ENCODE data around the gene IL36A. TPM values are rescaled to one million over a fixed set of nuclear protein-coding genes. Genes with fewer than 3 reads are reported as not detected.
A peak's percentile ranks its signal among the peaks of the same experiment; 100 is the strongest.

IL36A gene
- polyA plus RNA-seq, 4 donors = 0.09 TPM; not detected in 3

DNA sequence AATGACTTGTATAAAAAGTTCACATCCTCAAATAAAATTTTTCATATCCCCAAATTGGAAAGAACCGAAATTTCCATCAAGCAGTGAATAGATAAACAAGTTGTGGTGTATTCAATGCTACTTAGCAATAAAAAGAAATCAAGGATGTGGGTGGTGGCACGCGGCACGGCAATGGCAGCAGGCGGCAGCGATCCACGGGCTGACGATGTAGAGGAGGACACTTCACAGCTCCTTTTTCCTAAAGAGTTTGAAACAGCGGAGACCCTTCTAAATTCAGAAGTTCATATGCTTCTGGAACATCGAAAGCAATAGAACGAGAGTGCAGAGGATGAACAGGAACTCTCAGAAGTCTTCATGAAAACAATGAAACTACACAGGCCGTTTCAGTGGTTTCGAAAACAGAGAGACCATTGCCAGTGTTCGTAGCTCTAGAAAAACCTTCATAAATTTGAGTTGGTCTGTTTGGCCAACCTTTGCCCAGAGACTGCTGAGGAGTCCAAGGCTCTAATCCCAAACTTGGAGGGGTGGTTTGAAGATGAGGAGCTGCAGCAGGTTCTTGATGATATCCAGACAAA is 9.8 kb upstream of the IL36A start:
- 75 to 89% (median 82%) methylated on average over 14 of the region's 14 CpGs for WGBS, 3 donors
- Histone ChIP-seq H3K36me3 (ENCODE audit: control insufficient read depth in 3 of 3, insufficient read depth in 2 of 3, low read depth in 1 of 3, low read length in 3 of 3) (no peaks in the 10 kb centered on the region), H3K27ac (ENCODE audit: low read depth in 1 of 3, low read length in 2 of 3) (no peak overlapping the region), H3K27me3 (ENCODE audit: control insufficient read depth in 3 of 3, insufficient read depth in 3 of 3, low read length in 3 of 3) (no peaks in the 10 kb centered on the region), H3K4me1 (ENCODE audit: control insufficient read depth in 3 of 3, insufficient read depth in 2 of 3, low read depth in 1 of 3, low read length in 2 of 3) (no peaks in the 10 kb centered on the region), H3K9me3 (ENCODE audit: control insufficient read depth in 2 of 2, insufficient read depth in 1 of 2, low read depth in 1 of 2, low read length in 1 of 2) (peaks cover 2 to 9% of the 10 kb centered on the region in 2 donors), H3K4me3 (ENCODE audit: low read depth in 1 of 3, low read length in 3 of 3) (no peak overlapping the region)
- FAIRE-seq = no peak
- DNase-seq = no peak

DNA sequence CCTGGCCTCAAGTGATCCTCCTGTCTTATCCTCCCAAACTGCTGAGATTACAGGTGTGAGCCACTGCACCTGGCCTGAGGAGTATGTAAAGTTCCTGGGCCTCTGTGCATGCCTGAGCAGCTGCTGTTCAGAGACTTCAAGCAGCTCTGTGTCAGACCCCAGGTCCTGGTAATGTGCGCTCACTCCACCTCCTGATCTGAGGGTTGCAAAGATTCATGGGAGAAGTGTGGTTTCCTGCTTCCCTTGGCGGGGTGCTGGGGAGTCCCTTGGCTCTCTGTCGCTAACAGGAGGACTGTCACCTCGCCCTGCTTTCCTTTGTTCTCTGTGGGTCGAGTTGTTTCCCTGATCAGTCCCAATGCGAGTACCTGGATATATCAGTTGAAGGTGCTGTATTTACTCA is 8.6 kb upstream of the IL36A start:
- 46 to 58% (median 53%) methylated on average over 6 of the region's 6 CpGs for WGBS, 3 donors

DNA sequence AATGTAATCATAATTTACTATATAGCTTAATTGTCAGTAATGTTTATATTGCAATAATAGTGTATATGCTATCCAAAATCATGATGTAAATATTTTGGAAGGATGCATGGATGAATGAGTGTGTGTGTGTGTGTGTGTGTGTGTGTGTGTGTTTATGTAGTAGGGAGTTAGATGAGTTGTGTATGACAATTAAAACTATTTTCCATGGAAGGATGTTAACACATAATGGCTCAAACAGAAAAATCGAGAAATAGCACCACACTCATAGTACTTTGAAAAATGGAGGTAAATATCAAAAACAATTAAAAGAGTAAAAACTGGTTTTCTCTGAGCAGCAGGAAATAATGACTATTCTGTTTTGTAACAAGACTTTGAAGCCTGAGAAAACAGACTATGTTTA is 8.1 kb upstream of the IL36A start:
- Histone ChIP-seq H3K4me1 (ENCODE audit: control insufficient read depth in 3 of 3, insufficient read depth in 2 of 3, low read depth in 1 of 3, low read length in 2 of 3) (no peaks in the 10 kb centered on the region), H3K27ac (ENCODE audit: low read depth in 1 of 3, low read length in 2 of 3) (no peak overlapping the region), H3K36me3 (ENCODE audit: control insufficient read depth in 3 of 3, insufficient read depth in 2 of 3, low read depth in 1 of 3, low read length in 3 of 3) (no peaks in the 10 kb centered on the region), H3K27me3 (ENCODE audit: control insufficient read depth in 3 of 3, insufficient read depth in 3 of 3, low read length in 3 of 3) (no peaks in the 10 kb centered on the region), H3K9me3 (ENCODE audit: control insufficient read depth in 2 of 2, insufficient read depth in 1 of 2, low read depth in 1 of 2, low read length in 1 of 2) (peaks cover 2 to 12% of the 10 kb centered on the region in 2 donors), H3K4me3 (ENCODE audit: low read depth in 1 of 3, low read length in 3 of 3) (no peak overlapping the region)
- no peak for DNase-seq
- no peak for FAIRE-seq
- 67 to 81% (median 80%) methylated on average over 1 of the region's 1 CpG for WGBS, 3 donors

More for the DNA sequence above, 8.6 kb upstream of the IL36A start:
- no peaks in the 10 kb centered on the region for H3K36me3 ChIP-seq (ENCODE audit: control insufficient read depth in 3 of 3, insufficient read depth in 2 of 3, low read depth in 1 of 3, low read length in 3 of 3)
- no peak for FAIRE-seq
- H3K4me1 ChIP-seq (ENCODE audit: control insufficient read depth in 3 of 3, insufficient read depth in 2 of 3, low read depth in 1 of 3, low read length in 2 of 3) = no peaks in the 10 kb centered on the region
- H3K4me3 ChIP-seq (ENCODE audit: low read depth in 1 of 3, low read length in 3 of 3) = no peak overlapping the region
- no peak overlapping the region for H3K27ac ChIP-seq (ENCODE audit: low read depth in 1 of 3, low read length in 2 of 3)
- H3K27me3 ChIP-seq (ENCODE audit: control insufficient read depth in 3 of 3, insufficient read depth in 3 of 3, low read length in 3 of 3) = no peaks in the 10 kb centered on the region
- DNase-seq = peak in 1 of 2 donors; percentile 24
- H3K9me3 ChIP-seq (ENCODE audit: control insufficient read depth in 2 of 2, insufficient read depth in 1 of 2, low read depth in 1 of 2, low read length in 1 of 2) = peaks cover 2 to 12% of the 10 kb centered on the region in 2 donors

DNA sequence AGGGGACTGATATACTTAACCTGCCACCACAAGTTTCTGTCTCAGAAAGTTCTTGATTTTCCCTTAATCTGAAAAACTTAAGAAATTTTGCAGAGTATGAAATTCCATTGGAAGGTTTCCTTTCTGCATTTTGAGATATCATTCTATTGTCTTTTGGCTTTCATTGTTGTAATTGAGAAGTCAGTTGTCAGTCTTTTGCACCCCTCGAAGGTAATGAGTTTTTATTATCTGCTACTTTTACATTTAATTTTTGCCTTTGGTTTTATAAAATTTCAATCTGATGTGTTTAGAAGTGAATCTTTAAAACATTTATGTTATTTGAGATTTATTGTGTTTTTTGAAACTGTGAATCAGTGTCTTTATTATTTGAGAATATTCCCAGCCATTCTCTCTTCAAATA is 4.8 kb upstream of the IL36A start:
- FAIRE-seq = no peak
- 70 to 77% (median 71%) methylated on average over 1 of the region's 1 CpG for WGBS, 3 donors

DNA sequence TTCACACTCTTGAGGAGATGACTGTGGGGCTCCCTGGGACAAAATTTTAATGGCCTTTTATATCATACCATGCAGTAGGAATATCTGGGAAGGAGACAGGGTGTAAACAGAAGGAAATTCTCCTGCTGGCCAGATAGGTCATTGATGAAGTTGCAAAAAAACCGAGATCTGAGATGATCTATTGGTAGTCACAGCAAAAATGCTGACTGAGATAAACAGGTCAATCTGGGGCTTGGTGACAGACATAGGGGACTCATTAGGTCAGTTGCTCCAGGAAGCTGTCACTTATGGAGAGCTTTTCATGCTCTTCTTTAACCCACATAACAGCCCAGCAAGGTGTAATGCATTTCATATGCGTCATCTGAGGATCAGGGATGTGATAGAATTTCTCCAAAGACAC is 2.6 kb upstream of the IL36A start:
- peaks cover 0 to 9% (median 0%) of the 10 kb centered on the region in 3 donors for H3K27me3 ChIP-seq (ENCODE audit: control insufficient read depth in 3 of 3, insufficient read depth in 3 of 3, low read length in 3 of 3)
- peaks cover 0 to 5% of the 10 kb centered on the region in 2 donors for H3K9me3 ChIP-seq (ENCODE audit: control insufficient read depth in 2 of 2, insufficient read depth in 1 of 2, low read depth in 1 of 2, low read length in 1 of 2)
- WGBS, 3 donors = 72 to 81% (median 73%) methylated on average over 2 of the region's 2 CpGs
- H3K4me1 ChIP-seq (ENCODE audit: control insufficient read depth in 3 of 3, insufficient read depth in 2 of 3, low read depth in 1 of 3, low read length in 2 of 3) = no peaks in the 10 kb centered on the region
- DNase-seq (no peak), FAIRE-seq (no peak)
- H3K27ac ChIP-seq (ENCODE audit: low read depth in 1 of 3, low read length in 2 of 3) = no peak overlapping the region
- H3K4me3 ChIP-seq (ENCODE audit: low read depth in 1 of 3, low read length in 3 of 3) = no peak overlapping the region
- no peaks in the 10 kb centered on the region for H3K36me3 ChIP-seq (ENCODE audit: control insufficient read depth in 3 of 3, insufficient read depth in 2 of 3, low read depth in 1 of 3, low read length in 3 of 3)

More for the DNA sequence above, 4.8 kb upstream of the IL36A start:
- H3K4me3 ChIP-seq (ENCODE audit: low read depth in 1 of 3, low read length in 3 of 3) = no peak overlapping the region
- H3K9me3 ChIP-seq (ENCODE audit: control insufficient read depth in 2 of 2, insufficient read depth in 1 of 2, low read depth in 1 of 2, low read length in 1 of 2) = peaks cover 0 to 5% of the 10 kb centered on the region in 2 donors
- H3K4me1 ChIP-seq (ENCODE audit: control insufficient read depth in 3 of 3, insufficient read depth in 2 of 3, low read depth in 1 of 3, low read length in 2 of 3) = no peaks in the 10 kb centered on the region
- no peak overlapping the region for H3K27ac ChIP-seq (ENCODE audit: low read depth in 1 of 3, low read length in 2 of 3)
- no peak for DNase-seq
- peaks cover 0 to 9% (median 0%) of the 10 kb centered on the region in 3 donors for H3K27me3 ChIP-seq (ENCODE audit: control insufficient read depth in 3 of 3, insufficient read depth in 3 of 3, low read length in 3 of 3)
- H3K36me3 ChIP-seq (ENCODE audit: control insufficient read depth in 3 of 3, insufficient read depth in 2 of 3, low read depth in 1 of 3, low read length in 3 of 3) = no peaks in the 10 kb centered on the region

DNA sequence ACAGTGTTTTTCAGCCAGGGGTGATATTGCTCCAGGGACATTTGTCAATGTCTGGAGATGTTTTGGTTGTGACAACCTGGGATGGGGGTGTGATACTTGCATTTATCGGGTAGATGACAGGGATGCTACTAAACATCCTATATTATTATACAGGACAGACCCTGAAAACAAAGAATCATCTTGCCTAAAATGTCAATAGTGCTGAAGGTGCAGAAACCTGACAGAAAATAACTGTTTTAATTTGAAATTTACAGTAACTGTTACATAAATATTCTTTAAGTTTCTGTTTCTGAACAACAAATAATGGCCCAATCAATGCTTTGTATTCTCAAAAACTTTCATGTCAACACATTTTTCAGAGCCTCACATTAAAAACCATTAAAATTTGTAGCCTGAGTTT is 2.0 kb downstream of the IL36A start:
- 73 to 100% (median 96%) methylated on average over 1 of the region's 1 CpG for WGBS, 3 donors

DNA sequence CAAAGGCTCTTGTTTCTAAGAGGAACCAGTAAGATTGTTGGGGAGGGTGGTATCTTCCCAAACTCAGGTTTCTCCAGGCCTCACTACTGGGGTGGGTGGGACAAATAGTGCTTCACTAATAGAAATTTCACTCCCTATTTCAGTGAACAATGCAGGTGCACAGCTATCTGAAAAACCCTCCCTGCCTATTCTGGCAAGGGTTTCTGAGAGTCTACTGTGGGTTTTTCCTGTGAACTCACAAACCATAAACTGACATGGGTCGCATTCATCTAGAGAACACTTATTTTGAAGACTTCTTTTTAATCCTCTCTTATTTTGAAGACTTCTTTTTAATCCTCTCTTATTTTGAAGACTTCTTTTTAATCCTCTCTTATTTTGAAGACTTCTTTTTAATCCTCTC is 4.4 kb downstream of the IL36A start:
- no peaks in the 10 kb centered on the region for H3K36me3 ChIP-seq (ENCODE audit: control insufficient read depth in 3 of 3, insufficient read depth in 2 of 3, low read depth in 1 of 3, low read length in 3 of 3)
- 66 to 76% (median 74%) methylated on average over 1 of the region's 1 CpG for WGBS, 3 donors
- FAIRE-seq (peak; percentile 61), DNase-seq (no peak)
- H3K27ac ChIP-seq (ENCODE audit: low read depth in 1 of 3, low read length in 2 of 3) = no peak overlapping the region
- no peaks in the 10 kb centered on the region for H3K4me1 ChIP-seq (ENCODE audit: control insufficient read depth in 3 of 3, insufficient read depth in 2 of 3, low read depth in 1 of 3, low read length in 2 of 3)
- no peaks in the 10 kb centered on the region for H3K9me3 ChIP-seq (ENCODE audit: control insufficient read depth in 2 of 2, insufficient read depth in 1 of 2, low read depth in 1 of 2, low read length in 1 of 2)
- no peak overlapping the region for H3K4me3 ChIP-seq (ENCODE audit: low read depth in 1 of 3, low read length in 3 of 3)
- peaks cover 0 to 3% (median 0%) of the 10 kb centered on the region in 3 donors for H3K27me3 ChIP-seq (ENCODE audit: control insufficient read depth in 3 of 3, insufficient read depth in 3 of 3, low read length in 3 of 3)

More for the DNA sequence above, 2.0 kb downstream of the IL36A start:
- FAIRE-seq (no peak), DNase-seq (no peak)
- Histone ChIP-seq H3K4me1 (ENCODE audit: control insufficient read depth in 3 of 3, insufficient read depth in 2 of 3, low read depth in 1 of 3, low read length in 2 of 3) (no peaks in the 10 kb centered on the region), H3K27ac (ENCODE audit: low read depth in 1 of 3, low read length in 2 of 3) (no peak overlapping the region), H3K36me3 (ENCODE audit: control insufficient read depth in 3 of 3, insufficient read depth in 2 of 3, low read depth in 1 of 3, low read length in 3 of 3) (no peaks in the 10 kb centered on the region), H3K4me3 (ENCODE audit: low read depth in 1 of 3, low read length in 3 of 3) (no peak overlapping the region), H3K9me3 (ENCODE audit: control insufficient read depth in 2 of 2, insufficient read depth in 1 of 2, low read depth in 1 of 2, low read length in 1 of 2) (no peaks in the 10 kb centered on the region), H3K27me3 (ENCODE audit: control insufficient read depth in 3 of 3, insufficient read depth in 3 of 3, low read length in 3 of 3) (peaks cover 0 to 9% (median 0%) of the 10 kb centered on the region in 3 donors)

DNA sequence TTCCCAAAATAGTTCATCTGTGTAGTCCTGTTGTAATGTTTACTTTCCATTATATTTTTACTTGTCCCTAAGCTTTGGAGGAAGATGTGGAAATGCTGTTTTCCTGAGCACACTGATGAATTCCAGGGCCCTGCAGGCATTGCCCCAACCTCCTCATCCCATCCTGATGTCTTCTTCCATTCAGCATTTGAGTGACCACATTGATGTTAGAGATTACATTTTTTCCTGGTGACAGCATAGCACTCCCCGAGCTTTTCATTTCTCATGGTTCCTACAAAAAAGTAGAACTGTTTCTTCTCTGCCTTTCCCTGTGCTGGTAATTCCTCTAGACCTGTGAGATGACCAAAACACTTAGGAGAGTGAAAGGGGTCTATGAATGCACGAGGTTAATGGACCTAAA is 4.8 kb downstream of the IL36A start:
- Histone ChIP-seq H3K27ac (ENCODE audit: low read depth in 1 of 3, low read length in 2 of 3) (no peak overlapping the region), H3K9me3 (ENCODE audit: control insufficient read depth in 2 of 2, insufficient read depth in 1 of 2, low read depth in 1 of 2, low read length in 1 of 2) (no peaks in the 10 kb centered on the region), H3K4me3 (ENCODE audit: low read depth in 1 of 3, low read length in 3 of 3) (no peak overlapping the region), H3K27me3 (ENCODE audit: control insufficient read depth in 3 of 3, insufficient read depth in 3 of 3, low read length in 3 of 3) (peaks cover 0 to 3% (median 0%) of the 10 kb centered on the region in 3 donors), H3K4me1 (ENCODE audit: control insufficient read depth in 3 of 3, insufficient read depth in 2 of 3, low read depth in 1 of 3, low read length in 2 of 3) (no peaks in the 10 kb centered on the region), H3K36me3 (ENCODE audit: control insufficient read depth in 3 of 3, insufficient read depth in 2 of 3, low read depth in 1 of 3, low read length in 3 of 3) (no peaks in the 10 kb centered on the region)
- no peak for DNase-seq
- 33 to 45% (median 42%) methylated on average over 2 of the region's 2 CpGs for WGBS, 3 donors
- FAIRE-seq = no peak

DNA sequence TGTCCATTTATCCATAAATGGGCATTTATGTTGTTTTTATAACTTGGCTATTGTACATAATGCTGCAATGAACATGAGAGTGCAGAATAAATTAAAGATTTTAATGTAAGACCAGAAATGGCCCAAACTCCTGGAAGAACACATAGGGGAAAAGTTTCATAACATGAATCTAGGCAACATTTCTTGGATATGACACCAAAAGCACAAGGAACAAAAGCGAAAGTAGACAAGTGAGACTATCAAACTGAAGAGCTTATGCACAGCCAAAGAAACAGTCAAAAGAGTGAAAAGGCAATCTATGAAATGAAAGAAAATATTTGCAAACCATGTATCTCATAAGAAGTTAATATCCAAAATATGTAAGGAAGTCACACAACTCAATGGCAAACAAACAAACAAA is 5.8 kb downstream of the IL36A start:
- H3K4me3 ChIP-seq (ENCODE audit: low read depth in 1 of 3, low read length in 3 of 3) = no peak overlapping the region
- no peak overlapping the region for H3K27ac ChIP-seq (ENCODE audit: low read depth in 1 of 3, low read length in 2 of 3)
- no peaks in the 10 kb centered on the region for H3K4me1 ChIP-seq (ENCODE audit: control insufficient read depth in 3 of 3, insufficient read depth in 2 of 3, low read depth in 1 of 3, low read length in 2 of 3)
- H3K9me3 ChIP-seq (ENCODE audit: control insufficient read depth in 2 of 2, insufficient read depth in 1 of 2, low read depth in 1 of 2, low read length in 1 of 2) = no peaks in the 10 kb centered on the region
- FAIRE-seq = no peak
- H3K27me3 ChIP-seq (ENCODE audit: control insufficient read depth in 3 of 3, insufficient read depth in 3 of 3, low read length in 3 of 3) = peaks cover 0 to 3% (median 0%) of the 10 kb centered on the region in 3 donors
- 88 to 97% (median 88%) methylated on average over 1 of the region's 1 CpG for WGBS, 3 donors
- DNase-seq = no peak
- H3K36me3 ChIP-seq (ENCODE audit: control insufficient read depth in 3 of 3, insufficient read depth in 2 of 3, low read depth in 1 of 3, low read length in 3 of 3) = no peaks in the 10 kb centered on the region
